OCI-LY1 (cell line): ENCODE data around the gene ALX4.

ENCODE experiments used
- EZH2 ChIP-seq: fragments of 200-600 bp; sonication (generic), shearing (Covaris generic); IDR thresholded peaks from 2 replicates; pipeline ENCODE4 v1.8.0; 2017; ENCODE audit warnings: borderline replicate concordance, mixed run types, mild to moderate bottlenecking, antibody characterized with exemption, low read length, moderate library complexity, mixed read lengths
- TF ChIP-seq, protein P1 (sequence below): fragments of 200-600 bp; sonication (generic), shearing (Covaris generic); IDR thresholded peaks from 2 replicates; pipeline ENCODE4 v1.5.1; 2017; ENCODE audit warnings: mild to moderate bottlenecking, antibody characterized with exemption, low read length, moderate library complexity, mixed read lengths

DNA sequence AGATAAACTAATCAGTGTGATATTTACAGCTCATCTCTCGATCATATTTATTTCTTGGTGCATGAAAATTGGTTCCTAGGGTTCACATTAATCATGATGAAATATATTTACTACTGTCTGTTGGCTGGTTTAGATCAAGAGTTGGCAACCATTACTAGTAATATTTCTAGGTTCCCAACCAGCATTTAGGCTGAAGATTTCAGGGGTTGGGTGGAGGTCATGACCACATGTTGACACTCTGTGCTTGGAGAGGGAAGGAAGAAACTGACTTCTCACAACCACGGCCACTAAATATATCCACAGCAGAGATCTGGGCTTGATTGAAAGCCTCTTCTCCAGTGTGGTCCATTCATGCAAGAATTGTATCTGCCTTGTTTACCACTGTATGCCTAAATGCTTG lies 87.9 kb downstream of the ALX4 start:
- TF ChIP-seq, protein P1, sequence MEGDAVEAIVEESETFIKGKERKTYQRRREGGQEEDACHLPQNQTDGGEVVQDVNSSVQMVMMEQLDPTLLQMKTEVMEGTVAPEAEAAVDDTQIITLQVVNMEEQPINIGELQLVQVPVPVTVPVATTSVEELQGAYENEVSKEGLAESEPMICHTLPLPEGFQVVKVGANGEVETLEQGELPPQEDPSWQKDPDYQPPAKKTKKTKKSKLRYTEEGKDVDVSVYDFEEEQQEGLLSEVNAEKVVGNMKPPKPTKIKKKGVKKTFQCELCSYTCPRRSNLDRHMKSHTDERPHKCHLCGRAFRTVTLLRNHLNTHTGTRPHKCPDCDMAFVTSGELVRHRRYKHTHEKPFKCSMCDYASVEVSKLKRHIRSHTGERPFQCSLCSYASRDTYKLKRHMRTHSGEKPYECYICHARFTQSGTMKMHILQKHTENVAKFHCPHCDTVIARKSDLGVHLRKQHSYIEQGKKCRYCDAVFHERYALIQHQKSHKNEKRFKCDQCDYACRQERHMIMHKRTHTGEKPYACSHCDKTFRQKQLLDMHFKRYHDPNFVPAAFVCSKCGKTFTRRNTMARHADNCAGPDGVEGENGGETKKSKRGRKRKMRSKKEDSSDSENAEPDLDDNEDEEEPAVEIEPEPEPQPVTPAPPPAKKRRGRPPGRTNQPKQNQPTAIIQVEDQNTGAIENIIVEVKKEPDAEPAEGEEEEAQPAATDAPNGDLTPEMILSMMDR = no peak
- no peak for TF ChIP-seq EZH2
